Progenitor cell of endocrine pancreas (in vitro differentiated cells): Measurements from ENCODE around the gene NCKAP5. TPM values are rescaled to one million over a fixed set of nuclear protein-coding genes. Genes with fewer than 3 reads are reported as not detected.

Experiments used
- DNase-seq: peaks from one replicate; pipeline ENCODE4 v3.0.0; 2021; ENCODE audit warnings: low spot score; ENCODE audit not compliant: unreplicated experiment
- H3K27ac Mint-ChIP-seq: 2 replicates; pipeline ENCODE4 v1.8.0; 2021; ENCODE audit warnings: mild to moderate bottlenecking, moderate library complexity, mixed read lengths
- H3K27me3 Mint-ChIP-seq: 2 replicates; pipeline ENCODE4 v1.8.0; 2021; ENCODE audit warnings: mixed read lengths
- H3K36me3 Mint-ChIP-seq: 2 replicates; pipeline ENCODE4 v1.8.0; 2022; ENCODE audit warnings: mixed read lengths; ENCODE audit not compliant: insufficient read depth
- H3K4me1 Mint-ChIP-seq: 2 replicates; pipeline ENCODE4 v1.8.0; 2021; ENCODE audit warnings: low read depth, mixed read lengths
- H3K4me3 Mint-ChIP-seq: 2 replicates; pipeline ENCODE4 v1.8.0; 2021; ENCODE audit warnings: low read depth, mild to moderate bottlenecking, moderate library complexity, mixed read lengths
- H3K9me3 Mint-ChIP-seq: 2 replicates; pipeline ENCODE4 v1.8.0; 2021; ENCODE audit warnings: low read depth, mixed read lengths
- CTCF ChIP-seq: fragments of 200-600 bp; sonication (generic); IDR thresholded peaks from one replicate; pipeline ENCODE4 v1.5.0; 2021; ENCODE audit warnings: antibody characterized with exemption, mild to moderate bottlenecking; ENCODE audit not compliant: unreplicated experiment
- total RNA-seq: library from RNA; stranded (reverse); gene quantifications from 2 replicates; pipeline ENCODE4 v1.2.1, GENCODE V29; 2021

The NCKAP5 gene
- total RNA-seq, 1 donor from 2014 or later = 1.7 TPM

- Mint-ChIP-seq H3K4me3 (no peak overlapping the region), H3K9me3 (no peaks in the 10 kb centered on the region), H3K36me3 (no peaks in the 10 kb centered on the region), H3K27ac (no peak overlapping the region), H3K27me3 (peaks cover 7% of the 10 kb centered on the region), H3K4me1 (no peaks in the 10 kb centered on the region)
- no peak for DNase-seq
- TF ChIP-seq CTCF = no peak
Measured at GRCh38 chr2:132654335-132654734, 913.9 kb downstream of the NCKAP5 start.

- H3K36me3 Mint-ChIP-seq = no peaks in the 10 kb centered on the region
- no peaks in the 10 kb centered on the region for H3K9me3 Mint-ChIP-seq
- H3K4me1 Mint-ChIP-seq = no peaks in the 10 kb centered on the region
- H3K27me3 Mint-ChIP-seq = peaks cover 6% of the 10 kb centered on the region
- TF ChIP-seq CTCF = no peak
- no peak for DNase-seq
- no peak overlapping the region for H3K27ac Mint-ChIP-seq
- H3K4me3 Mint-ChIP-seq = no peak overlapping the region
Measured at GRCh38 chr2:132652474-132652873, 915.8 kb downstream of the NCKAP5 start.

GRCh38 chr2:132651115-132652045 lies 916.9 kb downstream of the NCKAP5 start:
- H3K27me3 Mint-ChIP-seq = peaks cover 6% of the 10 kb centered on the region
- peak; percentile 23 for DNase-seq
- no peaks in the 10 kb centered on the region for H3K36me3 Mint-ChIP-seq
- peak; percentile 78 for TF ChIP-seq CTCF
- H3K4me3 Mint-ChIP-seq = no peak overlapping the region
- H3K27ac Mint-ChIP-seq = no peak overlapping the region
- H3K9me3 Mint-ChIP-seq = no peaks in the 10 kb centered on the region
- no peaks in the 10 kb centered on the region for H3K4me1 Mint-ChIP-seq

DNA sequence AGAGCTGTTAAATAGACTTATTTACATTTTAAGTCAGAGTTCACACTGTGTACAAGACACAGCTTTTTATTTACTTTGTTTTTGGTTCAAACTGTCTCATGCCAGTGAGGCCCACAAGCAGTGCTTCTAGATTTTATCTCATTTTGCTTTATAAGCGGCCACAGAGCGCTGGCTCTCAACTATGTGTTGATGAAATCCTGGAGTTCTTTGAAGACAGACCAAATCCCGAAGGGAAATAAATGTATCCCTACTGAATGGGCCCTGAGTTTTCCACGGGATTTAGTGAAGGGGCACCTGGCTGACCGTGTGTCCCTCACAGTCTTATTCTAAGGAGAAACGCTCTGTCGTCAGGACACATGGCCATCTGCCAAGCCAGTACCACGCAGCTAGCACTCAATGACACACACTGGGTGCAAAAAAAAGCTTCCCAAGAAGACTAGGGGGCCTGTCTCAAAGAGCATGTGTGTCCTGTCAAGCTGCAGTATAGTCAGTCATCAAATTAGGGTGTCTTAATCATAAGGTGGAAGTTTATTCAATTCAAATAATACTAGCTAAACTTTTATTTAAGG lies 921.6 kb downstream of the NCKAP5 start:
- H3K27me3 Mint-ChIP-seq = peaks cover 9% of the 10 kb centered on the region
- H3K27ac Mint-ChIP-seq = no peak overlapping the region
- no peaks in the 10 kb centered on the region for H3K36me3 Mint-ChIP-seq
- no peak for TF ChIP-seq CTCF
- no peak for DNase-seq
- H3K4me1 Mint-ChIP-seq = peaks cover 1% of the 10 kb centered on the region
- H3K4me3 Mint-ChIP-seq = no peak overlapping the region
- H3K9me3 Mint-ChIP-seq = no peaks in the 10 kb centered on the region

DNA sequence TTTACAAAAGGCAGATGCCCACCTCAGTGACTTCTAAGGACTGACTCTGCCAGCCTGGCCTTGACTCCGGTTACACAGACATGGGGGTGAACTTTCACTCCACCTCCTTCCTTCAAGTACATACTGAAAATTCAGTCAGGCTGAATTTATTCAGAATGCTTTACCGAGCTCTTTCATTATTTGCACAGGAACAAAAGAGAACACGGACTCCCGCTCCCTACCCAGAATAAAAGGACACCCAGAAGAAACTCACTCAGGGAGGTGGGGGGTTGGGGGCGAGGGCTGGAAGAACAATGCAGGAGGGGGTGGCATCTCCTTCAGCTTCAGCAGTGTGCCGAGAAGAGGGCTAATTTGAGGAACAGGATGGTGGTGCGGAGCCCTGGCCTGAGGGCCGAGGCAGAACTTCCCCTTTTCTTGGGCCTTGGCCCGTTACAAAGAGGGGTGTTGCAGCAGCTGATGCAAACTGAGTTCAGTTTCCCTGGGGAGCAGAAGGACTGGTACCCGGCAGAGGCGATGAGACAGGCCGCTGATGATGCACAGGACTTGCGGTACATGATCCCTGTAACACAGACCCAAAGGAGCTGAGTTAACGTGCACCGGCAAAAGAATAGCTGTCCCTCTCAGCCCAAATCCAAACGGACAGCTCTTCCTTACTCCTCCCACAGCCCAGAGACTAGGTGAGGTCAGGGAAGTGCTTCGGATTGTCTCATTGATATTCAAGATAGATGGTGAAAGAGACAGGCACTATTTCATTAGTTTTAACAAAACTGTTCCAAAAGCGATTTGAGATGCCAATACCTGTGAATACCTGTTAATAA lies 922.3 kb downstream of the NCKAP5 start:
- Mint-ChIP-seq H3K27me3 (peaks cover 9% of the 10 kb centered on the region), H3K4me1 (peaks cover 1% of the 10 kb centered on the region), H3K4me3 (no peak overlapping the region), H3K36me3 (no peaks in the 10 kb centered on the region), H3K9me3 (no peaks in the 10 kb centered on the region), H3K27ac (no peak overlapping the region)
- no peak for TF ChIP-seq CTCF
- DNase-seq = no peak
